Measurements from ENCODE around the gene LCE1C.

Gene LCE1C

GRCh38 chr1:152777510-152778137 lies 28.8 kb downstream of the LCE1C start:
- no peak for DNase-seq
- H3K9me3 Mint-ChIP-seq = no peaks in the 10 kb centered on the region

GRCh38 chr1:152776361-152776760 lies 30.1 kb downstream of the LCE1C start:
- H3K4me1 Mint-ChIP-seq = no peaks in the 10 kb centered on the region
- ATAC-seq (replicated peaks) (no peak), DNase-seq (no peak)
- peaks cover 2 to 4% of the 10 kb centered on the region in 2 donors for H3K9me3 Mint-ChIP-seq
- H3K27ac Mint-ChIP-seq = no peak overlapping the region
- no peak overlapping the region for H3K4me3 Mint-ChIP-seq
- no peaks in the 10 kb centered on the region for H3K36me3 Mint-ChIP-seq
- peaks cover 14 to 17% of the 10 kb centered on the region in 2 donors for H3K27me3 Mint-ChIP-seq

More at GRCh38 chr1:152777510-152778137, 28.8 kb downstream of the LCE1C start:
- Mint-ChIP-seq H3K27ac (no peak overlapping the region), H3K4me1 (no peaks in the 10 kb centered on the region), H3K27me3 (peaks cover 19 to 21% of the 10 kb centered on the region in 2 donors), H3K4me3 (no peak overlapping the region), H3K36me3 (no peaks in the 10 kb centered on the region)
- ATAC-seq (replicated peaks) = no peak

DNA sequence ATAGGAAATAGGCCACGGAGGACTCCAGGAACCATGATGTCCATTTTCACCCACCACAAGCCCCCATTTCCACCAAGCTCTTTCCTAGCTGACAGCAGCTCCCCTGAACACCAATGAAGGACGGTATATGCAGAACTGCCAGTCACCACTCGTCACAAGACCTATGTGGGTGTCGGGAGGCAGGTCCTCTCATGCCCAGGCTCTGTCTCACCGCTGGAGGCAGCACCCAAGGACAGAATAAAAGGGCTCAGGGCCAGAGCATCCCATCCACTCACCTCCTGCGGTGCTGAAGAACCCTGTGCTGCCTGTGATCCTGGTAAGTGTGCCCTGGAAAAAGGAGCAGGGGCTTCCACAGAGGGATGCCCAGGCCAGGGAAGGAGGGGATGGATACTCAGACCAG lies 31.6 kb downstream of the LCE1C start, which contains the start of gene LCE1F:
TSS of gene LCE1F (plus strand) at position 266 of the 400 bp plus-strand sequence. CDS start 1,232 bp downstream, outside the sequence.
- peaks cover 4% of the 10 kb centered on the region in 2 donors for H3K9me3 Mint-ChIP-seq
- no peak within 1 kb of the TSS for H3K4me3 Mint-ChIP-seq
- ATAC-seq (replicated peaks) = no peak

GRCh38 chr1:152770411-152770810 lies 36.0 kb downstream of the LCE1C start:
- Mint-ChIP-seq H3K27ac (no peak overlapping the region), H3K4me1 (no peaks in the 10 kb centered on the region), H3K4me3 (no peak overlapping the region), H3K36me3 (no peaks in the 10 kb centered on the region), H3K27me3 (peaks cover 14 to 16% of the 10 kb centered on the region in 2 donors), H3K9me3 (peaks cover 4% of the 10 kb centered on the region in 2 donors)
- DNase-seq = no peak
- no peak for ATAC-seq (replicated peaks)

More for the DNA sequence above, 31.6 kb downstream of the LCE1C start, which contains the start of gene LCE1F:
- H3K27me3 Mint-ChIP-seq = peaks cover 10 to 22% of the 10 kb centered on the region in 2 donors
- H3K27ac Mint-ChIP-seq = no peak within 1 kb of the TSS
- H3K4me1 Mint-ChIP-seq = no peaks in the 10 kb centered on the region
- no peak for DNase-seq
- no peaks in the 10 kb centered on the region for H3K36me3 Mint-ChIP-seq

- H3K4me3 Mint-ChIP-seq = no peak overlapping the region
- ATAC-seq (replicated peaks) (no peak), DNase-seq (no peak)
- H3K4me1 Mint-ChIP-seq = no peaks in the 10 kb centered on the region
- H3K36me3 Mint-ChIP-seq = no peaks in the 10 kb centered on the region
- no peak overlapping the region for H3K27ac Mint-ChIP-seq
- H3K27me3 Mint-ChIP-seq = peaks cover 9 to 15% of the 10 kb centered on the region in 2 donors
- H3K9me3 Mint-ChIP-seq = peaks cover 4% of the 10 kb centered on the region in 2 donors
Measured at GRCh38 chr1:152768847-152769533, 37.5 kb downstream of the LCE1C start.

- Mint-ChIP-seq H3K27ac (no peak overlapping the region), H3K4me3 (no peak overlapping the region), H3K9me3 (no peaks in the 10 kb centered on the region), H3K36me3 (no peaks in the 10 kb centered on the region), H3K27me3 (peaks cover 11 to 12% of the 10 kb centered on the region in 2 donors), H3K4me1 (no peaks in the 10 kb centered on the region)
- no peak for ATAC-seq (replicated peaks)
- DNase-seq = no peak
Measured at GRCh38 chr1:152761609-152762213, 44.7 kb downstream of the LCE1C start.

- no peaks in the 10 kb centered on the region for H3K4me1 Mint-ChIP-seq
- H3K4me3 Mint-ChIP-seq = no peak overlapping the region
- ATAC-seq (replicated peaks) (no peak), DNase-seq (no peak)
- no peak overlapping the region for H3K27ac Mint-ChIP-seq
- no peaks in the 10 kb centered on the region for H3K9me3 Mint-ChIP-seq
- H3K36me3 Mint-ChIP-seq = no peaks in the 10 kb centered on the region
- peaks cover 15 to 20% of the 10 kb centered on the region in 2 donors for H3K27me3 Mint-ChIP-seq
Measured at GRCh38 chr1:152760551-152761190, 45.8 kb downstream of the LCE1C start.

DNA sequence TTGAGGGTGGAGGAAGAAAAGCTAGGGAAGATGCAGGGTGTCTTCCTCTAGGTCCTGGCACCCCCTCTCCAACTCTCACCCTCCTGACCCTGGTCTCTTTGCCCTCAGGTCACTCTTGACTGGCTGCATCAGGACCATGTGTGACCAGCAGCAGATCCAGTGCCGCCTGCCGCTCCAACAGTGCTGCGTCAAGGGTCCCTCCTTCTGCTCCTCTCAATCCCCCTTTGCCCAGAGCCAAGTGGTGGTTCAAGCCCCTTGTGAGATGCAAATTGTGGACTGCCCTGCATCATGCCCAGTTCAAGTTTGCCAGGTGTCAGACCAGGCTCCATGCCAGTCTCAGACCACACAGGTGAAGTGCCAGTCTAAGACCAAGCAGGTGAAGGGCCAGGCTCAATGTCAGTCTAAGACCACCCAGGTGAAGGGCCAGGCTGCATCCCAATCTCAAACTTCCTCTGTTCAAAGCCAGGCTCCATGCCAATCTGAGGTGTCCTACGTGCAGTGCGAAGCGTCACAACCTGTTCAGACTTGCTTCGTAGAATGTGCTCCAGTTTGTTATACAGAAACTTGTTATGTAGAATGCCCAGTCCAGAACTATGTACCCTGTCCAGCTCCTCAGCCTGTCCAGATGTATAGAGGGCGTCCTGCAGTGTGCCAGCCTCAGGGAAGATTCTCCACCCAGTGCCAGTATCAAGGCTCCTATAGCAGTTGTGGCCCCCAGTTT lies 46.8 kb downstream of the LCE1C start:
- no peak overlapping the region for H3K27ac Mint-ChIP-seq
- no peaks in the 10 kb centered on the region for H3K9me3 Mint-ChIP-seq
- no peaks in the 10 kb centered on the region for H3K4me1 Mint-ChIP-seq
- H3K27me3 Mint-ChIP-seq = peaks cover 18 to 20% of the 10 kb centered on the region in 2 donors
- DNase-seq (no peak), ATAC-seq (replicated peaks) (no peak)
- H3K4me3 Mint-ChIP-seq = no peak overlapping the region
- H3K36me3 Mint-ChIP-seq = no peaks in the 10 kb centered on the region

GRCh38 chr1:152758636-152759035 lies 47.8 kb downstream of the LCE1C start:
- Mint-ChIP-seq H3K27me3 (peaks cover 16 to 22% of the 10 kb centered on the region in 2 donors), H3K4me3 (no peak overlapping the region), H3K27ac (no peak overlapping the region), H3K9me3 (no peaks in the 10 kb centered on the region), H3K36me3 (no peaks in the 10 kb centered on the region), H3K4me1 (no peaks in the 10 kb centered on the region)
- DNase-seq (no peak), ATAC-seq (replicated peaks) (no peak)

GRCh38 chr1:152757747-152758146 lies 48.7 kb downstream of the LCE1C start, which contains the start of gene KPRP:
KPRP (plus strand) TSS chr1:152758025; CDS start chr1:152759589, 1,564 bp downstream.
- Mint-ChIP-seq H3K27ac (no peak within 1 kb of the TSS), H3K27me3 (peaks cover 22 to 24% of the 10 kb centered on the region in 2 donors), H3K36me3 (no peaks in the 10 kb centered on the region), H3K9me3 (no peaks in the 10 kb centered on the region), H3K4me3 (no peak within 1 kb of the TSS), H3K4me1 (no peaks in the 10 kb centered on the region)
- DNase-seq (no peak), ATAC-seq (replicated peaks) (no peak)

- no peaks in the 10 kb centered on the region for H3K9me3 Mint-ChIP-seq
- H3K4me3 Mint-ChIP-seq = no peak overlapping the region
- no peaks in the 10 kb centered on the region for H3K36me3 Mint-ChIP-seq
- DNase-seq = no peak
- H3K27me3 Mint-ChIP-seq = peaks cover 29 to 30% of the 10 kb centered on the region in 2 donors
- no peak overlapping the region for H3K27ac Mint-ChIP-seq
- H3K4me1 Mint-ChIP-seq = no peaks in the 10 kb centered on the region
- ATAC-seq (replicated peaks) = no peak
Measured at GRCh38 chr1:152756872-152757271, 49.6 kb downstream of the LCE1C start.

Measured in stimulated activated naive B cell treated with anti-CD40 and anti-IgM and Interleukin-4, amounts not matched to agents 10 μg/mL and 1 μg/mL and 100 μg/mL, for 72 hours (primary cell).